Endothelial cell of umbilical vein (primary cell): ENCODE data around the gene PROM1.

Experiments used
- MAX ChIP-seq: IDR thresholded peaks from 2 replicates; pipeline ENCODE4 v1.6.1; 2011; ENCODE audit not compliant: insufficient read depth, insufficient read length
- POLR2AphosphoS5 ChIP-seq: IDR thresholded peaks from 2 replicates; pipeline ENCODE4 v1.6.1; 2012; ENCODE audit warnings: low read depth, mild to moderate bottlenecking, control low read depth, low read length, moderate library complexity; ENCODE audit not compliant: insufficient read depth
- TF ChIP-seq, protein P1 (sequence below), 2 donors: IDR thresholded peaks; 1 replicate in 1 of 2; 2 replicates in 1 of 2; pipeline ENCODE4 v1.5.1; 2011; ENCODE audit warnings: low read length in 2 of 2, mild to moderate bottlenecking in 2 of 2, moderate library complexity in 2 of 2, control low read depth in 1 of 2, inconsistent platforms in 1 of 2, low read depth in 1 of 2; ENCODE audit not compliant: insufficient read depth in 1 of 2; ENCODE audit errors: extremely low read depth in 1 of 2

DNA sequence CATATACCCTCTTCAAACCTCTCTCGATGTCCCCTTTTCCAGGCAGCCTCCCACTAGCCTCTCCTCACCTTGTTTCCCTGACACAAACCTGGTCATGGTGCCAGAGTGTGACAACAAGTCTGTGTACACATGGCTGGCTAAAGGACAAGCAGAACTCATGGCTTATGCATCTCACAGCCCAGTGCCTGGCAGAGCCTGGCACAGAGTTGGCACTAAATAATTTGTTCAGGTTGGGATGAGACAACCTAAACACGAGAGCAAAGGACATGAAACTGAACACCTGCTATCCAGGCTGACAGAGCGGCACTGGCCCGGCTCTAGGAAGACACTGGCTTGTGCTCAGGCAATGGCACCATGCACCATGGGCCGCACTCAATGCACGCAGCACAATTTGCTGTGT is 72.7 kb downstream of the PROM1 start:
- TF ChIP-seq MAX (no peak), POLR2AphosphoS5 (no peak)
- TF ChIP-seq, protein P1, sequence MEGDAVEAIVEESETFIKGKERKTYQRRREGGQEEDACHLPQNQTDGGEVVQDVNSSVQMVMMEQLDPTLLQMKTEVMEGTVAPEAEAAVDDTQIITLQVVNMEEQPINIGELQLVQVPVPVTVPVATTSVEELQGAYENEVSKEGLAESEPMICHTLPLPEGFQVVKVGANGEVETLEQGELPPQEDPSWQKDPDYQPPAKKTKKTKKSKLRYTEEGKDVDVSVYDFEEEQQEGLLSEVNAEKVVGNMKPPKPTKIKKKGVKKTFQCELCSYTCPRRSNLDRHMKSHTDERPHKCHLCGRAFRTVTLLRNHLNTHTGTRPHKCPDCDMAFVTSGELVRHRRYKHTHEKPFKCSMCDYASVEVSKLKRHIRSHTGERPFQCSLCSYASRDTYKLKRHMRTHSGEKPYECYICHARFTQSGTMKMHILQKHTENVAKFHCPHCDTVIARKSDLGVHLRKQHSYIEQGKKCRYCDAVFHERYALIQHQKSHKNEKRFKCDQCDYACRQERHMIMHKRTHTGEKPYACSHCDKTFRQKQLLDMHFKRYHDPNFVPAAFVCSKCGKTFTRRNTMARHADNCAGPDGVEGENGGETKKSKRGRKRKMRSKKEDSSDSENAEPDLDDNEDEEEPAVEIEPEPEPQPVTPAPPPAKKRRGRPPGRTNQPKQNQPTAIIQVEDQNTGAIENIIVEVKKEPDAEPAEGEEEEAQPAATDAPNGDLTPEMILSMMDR (IDR thresholded peaks at IDR 0.05; ENCODE audit: extremely low read depth in 1 of 2, insufficient read depth in 1 of 2, low read depth in 1 of 2, low read length in 2 of 2), result no peak
